Cardiac muscle cell (in vitro differentiated cells and primary cell): ENCODE data around the gene MAPK13. TPM values are rescaled to one million over a fixed set of nuclear protein-coding genes. Genes with fewer than 3 reads are reported as not detected.

Experiments
- DNase-seq, 2 donors: peaks; one replicate each; pipeline versions ENCODE4 v3.0.0 to v3.0.0-alpha.2; 2010 to 2017; ENCODE audit warnings: low read depth in 1 of 2, low spot score in 1 of 2
- H3K27ac ChIP-seq: fragments of 200-600 bp; sonication (generic); 2 replicates; pipeline ENCODE4 v1.5.1; 2016
- H3K27me3 ChIP-seq: fragments of 200-600 bp; sonication (generic); 2 replicates; pipeline ENCODE4 v1.6.0; 2016; ENCODE audit warnings: control low read depth
- H3K36me3 ChIP-seq: fragments of 200-600 bp; sonication (generic); 2 replicates; pipeline ENCODE4 v1.5.1; 2016; ENCODE audit warnings: control low read depth
- H3K4me1 ChIP-seq: fragments of 200-600 bp; sonication (generic); 2 replicates; pipeline ENCODE4 v1.8.1; 2017; ENCODE audit warnings: low read depth, mild to moderate bottlenecking, mixed run types
- H3K4me3 ChIP-seq: fragments of 200-600 bp; sonication (generic); 2 replicates; pipeline ENCODE4 v1.5.1; 2016; ENCODE audit warnings: mild to moderate bottlenecking
- H3K9me3 ChIP-seq: fragments of 200-600 bp; sonication (generic); 2 replicates; pipeline ENCODE4 v1.5.1; 2017; ENCODE audit warnings: low read depth, mild to moderate bottlenecking, control low read depth
- CTCF ChIP-seq: IDR thresholded peaks from 2 replicates; pipeline ENCODE4 v1.5.1; 2012; ENCODE audit warnings: low read depth, mild to moderate bottlenecking, low read length
- polyA plus RNA-seq: library from polyadenylated mRNA; unstranded; fragments of >200 nt; fragmentation: Nextera tagmentation; extraction: Ambion mirVana; gene quantifications from 2 replicates; pipeline ENCODE4 v1.2.1, GENCODE V29; 2016
- total RNA-seq: library from RNA; depleted of rRNA; stranded (reverse); fragments of >200 nt; gene quantifications from 2 replicates; pipeline ENCODE4 v1.2.3, GENCODE V29; 2016

MAPK13 gene
- total and polyA plus RNA-seq, 2 experiments from 2014 or later, result 1.1 to 2.3 TPM

DNA sequence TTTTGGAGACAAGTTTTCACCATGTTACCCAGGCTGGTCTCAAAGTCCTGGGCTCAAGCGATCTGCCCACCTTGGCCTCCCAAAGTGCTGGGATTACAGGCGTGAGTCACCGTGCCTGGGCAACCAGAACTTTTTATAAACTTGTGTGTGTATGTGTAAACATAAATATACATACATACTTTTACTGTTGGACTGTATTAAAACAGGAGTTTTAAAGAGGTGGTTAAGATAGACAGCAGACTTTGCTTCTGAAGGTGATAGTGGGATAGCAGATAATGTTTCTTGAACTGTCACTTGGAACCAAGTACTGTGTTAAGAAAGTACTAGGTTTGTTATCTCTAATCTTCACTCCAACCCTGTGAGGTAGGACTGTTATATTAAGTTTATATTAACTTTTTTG lies 28.6 kb upstream of the MAPK13 start:
- Histone ChIP-seq H3K36me3 (peaks cover 2% of the 10 kb centered on the region), H3K27me3 (no peaks in the 10 kb centered on the region), H3K4me1 (peaks cover 19% of the 10 kb centered on the region), H3K27ac (no peak overlapping the region), H3K9me3 (no peaks in the 10 kb centered on the region), H3K4me3 (no peak overlapping the region)
- TF ChIP-seq CTCF, result no peak
- DNase-seq, result no peak

DNA sequence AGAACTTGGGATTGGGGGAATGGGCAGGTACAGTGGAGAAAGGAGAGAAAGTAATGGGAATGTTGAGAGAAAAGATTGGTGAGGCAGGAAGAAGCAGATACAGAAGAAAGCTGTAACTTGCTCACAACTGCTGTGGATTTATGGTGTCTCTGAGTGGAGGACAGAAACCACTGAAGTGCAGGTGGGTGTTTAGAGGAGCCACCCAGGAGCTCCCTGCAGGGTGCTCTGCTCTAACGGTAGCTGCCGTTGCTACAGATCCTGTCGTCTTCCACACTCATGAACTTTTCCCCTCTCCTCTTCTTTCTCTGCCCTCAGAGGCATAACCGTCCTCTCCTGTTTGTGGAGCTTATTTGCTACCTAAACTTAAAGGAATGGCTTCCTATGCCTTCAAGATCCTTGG lies 27.5 kb upstream of the MAPK13 start:
- no peaks in the 10 kb centered on the region for H3K9me3 ChIP-seq
- H3K4me3 ChIP-seq, result no peak overlapping the region
- H3K27ac ChIP-seq, result no peak overlapping the region
- H3K27me3 ChIP-seq, result no peaks in the 10 kb centered on the region
- no peak for TF ChIP-seq CTCF
- H3K4me1 ChIP-seq, result peaks cover 19% of the 10 kb centered on the region
- H3K36me3 ChIP-seq, result peaks cover 9% of the 10 kb centered on the region
- no peak for DNase-seq

DNA sequence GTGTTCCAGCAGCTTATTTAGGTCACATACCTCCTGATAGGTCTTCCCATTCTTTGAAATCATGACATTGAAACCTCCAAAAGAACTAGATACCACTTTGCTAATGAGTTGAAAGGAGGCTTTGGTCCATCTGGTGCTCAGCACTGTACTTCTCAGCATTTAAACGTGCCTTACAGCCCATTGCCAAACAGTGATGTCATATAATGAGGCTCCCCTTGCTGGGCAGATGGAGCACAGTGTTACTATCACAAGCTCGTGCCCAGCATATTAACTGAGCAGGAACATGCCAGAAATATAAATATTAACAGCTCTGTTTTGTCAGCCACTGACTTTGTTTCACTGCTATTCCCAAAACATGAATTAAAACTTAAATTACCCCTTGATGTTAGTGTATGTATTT lies 25.5 kb upstream of the MAPK13 start:
- H3K27me3 ChIP-seq, result no peaks in the 10 kb centered on the region
- no peak for TF ChIP-seq CTCF
- H3K4me1 ChIP-seq, result peaks cover 8% of the 10 kb centered on the region
- no peak overlapping the region for H3K4me3 ChIP-seq
- H3K27ac ChIP-seq, result no peak overlapping the region
- H3K36me3 ChIP-seq, result peaks cover 22% of the 10 kb centered on the region
- DNase-seq, result no peak
- H3K9me3 ChIP-seq, result no peaks in the 10 kb centered on the region

DNA sequence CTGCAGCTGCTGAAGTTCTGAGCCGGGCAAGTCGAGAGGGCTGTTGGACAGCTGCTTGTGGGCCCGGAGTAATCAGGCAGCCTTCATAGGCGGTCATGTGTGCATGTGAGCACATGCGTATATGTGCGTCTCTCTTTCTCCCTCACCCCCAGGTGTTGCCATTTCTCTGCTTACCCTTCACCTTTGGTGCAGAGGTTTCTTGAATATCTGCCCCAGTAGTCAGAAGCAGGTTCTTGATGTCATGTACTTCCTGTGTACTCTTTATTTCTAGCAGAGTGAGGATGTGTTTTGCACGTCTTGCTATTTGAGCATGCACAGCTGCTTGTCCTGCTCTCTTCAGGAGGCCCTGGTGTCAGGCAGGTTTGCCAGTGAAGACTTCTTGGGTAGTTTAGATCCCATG lies 21.2 kb upstream of the MAPK13 start:
- H3K36me3 ChIP-seq, result peaks cover 30% of the 10 kb centered on the region

DNA sequence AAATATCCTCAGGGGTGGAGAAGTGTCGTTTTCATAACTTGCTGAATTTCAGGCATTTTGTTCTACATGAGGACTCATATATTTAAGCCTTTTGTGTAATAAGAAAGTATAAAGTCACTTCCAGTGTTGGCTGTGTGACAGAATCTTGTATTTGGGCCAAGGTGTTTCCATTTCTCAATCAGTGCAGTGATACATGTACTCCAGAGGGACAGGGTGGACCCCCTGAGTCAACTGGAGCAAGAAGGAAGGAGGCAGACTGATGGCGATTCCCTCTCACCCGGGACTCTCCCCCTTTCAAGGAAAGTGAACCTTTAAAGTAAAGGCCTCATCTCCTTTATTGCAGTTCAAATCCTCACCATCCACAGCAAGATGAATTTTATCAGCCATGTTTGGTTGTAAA lies 20.3 kb upstream of the MAPK13 start:
- Histone ChIP-seq H3K27me3 (no peaks in the 10 kb centered on the region), H3K4me1 (peaks cover 13% of the 10 kb centered on the region), H3K9me3 (no peaks in the 10 kb centered on the region), H3K27ac (peak overlapping the region; percentile 12), H3K4me3 (no peak overlapping the region), H3K36me3 (peaks cover 30% of the 10 kb centered on the region)
- no peak for DNase-seq
- no peak for TF ChIP-seq CTCF

More for the DNA sequence above, 21.2 kb upstream of the MAPK13 start:
- no peak overlapping the region for H3K27ac ChIP-seq
- H3K4me1 ChIP-seq, result peaks cover 7% of the 10 kb centered on the region
- no peaks in the 10 kb centered on the region for H3K9me3 ChIP-seq
- no peak overlapping the region for H3K4me3 ChIP-seq
- H3K27me3 ChIP-seq, result no peaks in the 10 kb centered on the region
- no peak for DNase-seq
- TF ChIP-seq CTCF, result no peak

DNA sequence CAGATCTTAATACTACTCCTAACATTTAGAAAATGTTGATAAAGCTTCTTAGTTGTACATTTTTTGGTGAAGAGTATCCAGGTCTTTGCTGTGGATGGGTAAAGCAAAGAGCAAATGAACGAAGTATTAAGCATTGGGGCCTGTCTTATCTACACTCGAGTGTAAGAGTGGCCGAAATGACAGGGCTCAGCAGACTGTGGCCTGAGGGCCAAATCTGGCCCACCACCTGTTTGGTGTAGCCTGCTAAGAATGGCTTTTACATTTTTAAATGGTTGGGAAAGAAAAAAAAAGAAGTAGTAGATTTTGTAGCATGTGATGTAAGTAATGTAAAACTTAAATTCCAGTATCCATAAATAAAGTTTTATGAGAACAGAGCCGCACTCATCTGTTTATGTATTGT lies 19.4 kb upstream of the MAPK13 start:
- no peak for DNase-seq
- peaks cover 27% of the 10 kb centered on the region for H3K36me3 ChIP-seq
- no peaks in the 10 kb centered on the region for H3K27me3 ChIP-seq
- no peak for TF ChIP-seq CTCF
- peaks cover 15% of the 10 kb centered on the region for H3K4me1 ChIP-seq
- H3K9me3 ChIP-seq, result no peaks in the 10 kb centered on the region
- H3K4me3 ChIP-seq, result no peak overlapping the region
- no peak overlapping the region for H3K27ac ChIP-seq
